ENCODE results near the gene COX17.

DNA sequence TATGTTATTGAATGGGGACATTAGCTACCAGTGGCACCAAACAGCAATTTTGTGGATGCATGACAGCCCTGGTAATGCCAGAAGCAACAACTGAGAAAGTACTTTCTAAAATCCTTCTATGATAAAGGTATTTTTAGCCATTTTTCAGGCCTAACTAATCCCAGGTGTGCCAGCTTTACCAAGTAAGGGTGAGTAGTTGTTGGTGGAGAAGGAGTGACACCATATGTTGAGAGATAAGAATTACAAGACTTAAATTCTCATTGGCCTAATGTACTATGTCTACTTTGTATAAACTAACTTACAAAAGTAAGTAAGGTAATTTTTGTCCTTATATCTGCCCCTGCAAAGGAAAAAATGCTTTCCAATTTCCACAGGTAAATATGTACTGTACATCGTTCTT is 4.1 kb upstream of the COX17 start:
- TF ChIP-seq, protein P1, sequence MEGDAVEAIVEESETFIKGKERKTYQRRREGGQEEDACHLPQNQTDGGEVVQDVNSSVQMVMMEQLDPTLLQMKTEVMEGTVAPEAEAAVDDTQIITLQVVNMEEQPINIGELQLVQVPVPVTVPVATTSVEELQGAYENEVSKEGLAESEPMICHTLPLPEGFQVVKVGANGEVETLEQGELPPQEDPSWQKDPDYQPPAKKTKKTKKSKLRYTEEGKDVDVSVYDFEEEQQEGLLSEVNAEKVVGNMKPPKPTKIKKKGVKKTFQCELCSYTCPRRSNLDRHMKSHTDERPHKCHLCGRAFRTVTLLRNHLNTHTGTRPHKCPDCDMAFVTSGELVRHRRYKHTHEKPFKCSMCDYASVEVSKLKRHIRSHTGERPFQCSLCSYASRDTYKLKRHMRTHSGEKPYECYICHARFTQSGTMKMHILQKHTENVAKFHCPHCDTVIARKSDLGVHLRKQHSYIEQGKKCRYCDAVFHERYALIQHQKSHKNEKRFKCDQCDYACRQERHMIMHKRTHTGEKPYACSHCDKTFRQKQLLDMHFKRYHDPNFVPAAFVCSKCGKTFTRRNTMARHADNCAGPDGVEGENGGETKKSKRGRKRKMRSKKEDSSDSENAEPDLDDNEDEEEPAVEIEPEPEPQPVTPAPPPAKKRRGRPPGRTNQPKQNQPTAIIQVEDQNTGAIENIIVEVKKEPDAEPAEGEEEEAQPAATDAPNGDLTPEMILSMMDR (IDR thresholded peaks at IDR 0.05) = peak in 4 of 7 experiments; percentile 43 to 51 (median 48)
- no peak for TF ChIP-seq POLR2A (IDR thresholded peaks at IDR 0.05)
